ENCODE results near the gene GALNT2. TPM values are rescaled to one million over a fixed set of nuclear protein-coding genes. Genes with fewer than 3 reads are reported as not detected.

The GALNT2 gene
- total and polyA plus RNA-seq, 2 donors (not counting 1 experiment from before 2014, with no cell fraction given) = 19.0 to 184 TPM

DNA sequence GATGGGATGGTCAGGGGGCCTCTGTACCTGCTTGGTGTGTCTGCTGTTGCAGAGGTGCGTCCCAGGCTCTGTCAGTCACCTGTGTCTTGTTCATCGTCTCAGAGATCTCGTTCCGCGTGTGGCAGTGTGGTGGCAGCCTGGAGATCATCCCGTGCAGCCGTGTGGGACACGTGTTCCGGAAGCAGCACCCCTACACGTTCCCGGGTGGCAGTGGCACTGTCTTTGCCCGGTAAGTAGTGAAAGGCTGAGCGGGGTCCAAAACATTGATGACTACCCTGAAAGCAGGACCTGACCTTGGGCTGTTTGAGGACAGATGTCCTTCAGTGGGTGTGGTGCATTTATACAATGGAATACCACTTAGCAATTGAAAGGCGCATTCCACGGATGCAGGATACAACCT is 188.1 kb downstream of the GALNT2 start:
- Histone ChIP-seq H3K36me3 (replicated peaks in 1 of 2; ENCODE audit: control extremely low read depth in 1 of 2, control insufficient read depth in 1 of 2, extremely low read depth in 1 of 2, insufficient read depth in 2 of 2, low read length in 1 of 2) (peaks cover 2 to 36% of the 10 kb centered on the region in 2 experiments), H3K9me3 (ENCODE audit: control extremely low read depth in 1 of 3, control insufficient read depth in 2 of 3, insufficient read depth in 1 of 3, low read length in 2 of 3) (peaks cover 0 to 6% (median 0%) of the 10 kb centered on the region in 3 donors), H3K4me2 (replicated peaks; ENCODE audit: low read depth, low read length, poor library complexity, severe bottlenecking) (no peak overlapping the region), H3K9ac (ENCODE audit: low read length) (no peak overlapping the region), H3K27ac (ENCODE audit: low read length in 2 of 2) (no peak overlapping the region), H2AFZ (ENCODE audit: insufficient read depth, low read depth, low read length, poor library complexity, severe bottlenecking) (no peak overlapping the region), H3K79me2 (ENCODE audit: control insufficient read depth, insufficient read depth, low read length) (no peaks in the 10 kb centered on the region), H3K27me3 (replicated peaks in 1 of 4; ENCODE audit: control extremely low read depth in 1 of 4, control insufficient read depth in 3 of 4, insufficient read depth in 4 of 4, low read length in 3 of 4) (no peaks in the 10 kb centered on the region), H4K20me1 (ENCODE audit: control insufficient read depth, insufficient read depth, low read length, poor library complexity, severe bottlenecking) (no peaks in the 10 kb centered on the region), H3K4me3 (ENCODE audit: control extremely low read depth in 1 of 5, extremely low read depth in 1 of 5, insufficient read depth in 1 of 5, low read depth in 2 of 5, low read length in 4 of 5) (no peak overlapping the region), H3K4me1 (ENCODE audit: control insufficient read depth in 2 of 2, insufficient read depth in 2 of 2, low read length in 2 of 2) (no peaks in the 10 kb centered on the region)
- H3K4me1 Mint-ChIP-seq = peaks cover 13% of the 10 kb centered on the region
- ChIA-PET CTCF (interaction anchor here (1.2 kb wide), 1 partner anchor 51 kb away, joined by 3 read pairs; no protein-coding TSS in a partner anchor), POLR2A (no interaction called here)
- no peak for ATAC-seq (ENCODE audit: low read depth)
- H3K27me3 Mint-ChIP-seq = no peaks in the 10 kb centered on the region
- WGBS (ENCODE audit: insufficient coverage) = 99% methylated on average over 13 of the region's 15 CpGs
- peak overlapping the region; percentile 32 for H3K27ac Mint-ChIP-seq
- no peak for TF ChIP-seq EZH2 (IDR thresholded peaks at IDR 0.05; ENCODE audit: borderline replicate concordance, insufficient read depth, low read depth, low read length, poor library complexity, severe bottlenecking)
- TF ChIP-seq, protein P1, sequence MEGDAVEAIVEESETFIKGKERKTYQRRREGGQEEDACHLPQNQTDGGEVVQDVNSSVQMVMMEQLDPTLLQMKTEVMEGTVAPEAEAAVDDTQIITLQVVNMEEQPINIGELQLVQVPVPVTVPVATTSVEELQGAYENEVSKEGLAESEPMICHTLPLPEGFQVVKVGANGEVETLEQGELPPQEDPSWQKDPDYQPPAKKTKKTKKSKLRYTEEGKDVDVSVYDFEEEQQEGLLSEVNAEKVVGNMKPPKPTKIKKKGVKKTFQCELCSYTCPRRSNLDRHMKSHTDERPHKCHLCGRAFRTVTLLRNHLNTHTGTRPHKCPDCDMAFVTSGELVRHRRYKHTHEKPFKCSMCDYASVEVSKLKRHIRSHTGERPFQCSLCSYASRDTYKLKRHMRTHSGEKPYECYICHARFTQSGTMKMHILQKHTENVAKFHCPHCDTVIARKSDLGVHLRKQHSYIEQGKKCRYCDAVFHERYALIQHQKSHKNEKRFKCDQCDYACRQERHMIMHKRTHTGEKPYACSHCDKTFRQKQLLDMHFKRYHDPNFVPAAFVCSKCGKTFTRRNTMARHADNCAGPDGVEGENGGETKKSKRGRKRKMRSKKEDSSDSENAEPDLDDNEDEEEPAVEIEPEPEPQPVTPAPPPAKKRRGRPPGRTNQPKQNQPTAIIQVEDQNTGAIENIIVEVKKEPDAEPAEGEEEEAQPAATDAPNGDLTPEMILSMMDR (IDR thresholded peaks at IDR 0.05) = no peak
- H3K4me3 Mint-ChIP-seq = no peak overlapping the region
- DNase-seq = no peak
- intact Hi-C loops (cut with micrococcal nuclease) = no loop called here
- H3K9me3 Mint-ChIP-seq (ENCODE audit: insufficient read depth) = no peaks in the 10 kb centered on the region

DNA sequence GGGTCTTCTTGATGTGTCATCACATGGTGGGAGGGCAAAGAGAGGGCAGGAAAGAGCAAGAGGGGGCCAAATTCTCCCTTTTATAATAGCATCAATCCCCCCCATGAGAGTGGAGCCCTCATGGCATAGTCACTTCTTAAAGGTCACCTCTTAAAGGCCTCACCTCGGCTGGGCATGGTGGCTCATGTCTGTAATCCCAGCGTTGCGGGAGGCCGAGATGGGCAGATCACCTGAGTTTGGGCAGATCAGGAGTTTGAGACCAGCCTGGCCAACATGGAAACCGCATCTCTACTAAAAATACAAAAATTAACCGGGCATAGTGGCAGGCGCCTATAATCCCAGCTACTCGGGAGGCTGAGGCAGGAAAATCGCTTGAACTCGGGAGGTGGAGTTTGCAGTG is 189.0 kb downstream of the GALNT2 start:
- Histone ChIP-seq H2AFZ (ENCODE audit: insufficient read depth, low read depth, low read length, poor library complexity, severe bottlenecking) (no peak overlapping the region), H3K27me3 (replicated peaks in 1 of 4; ENCODE audit: control extremely low read depth in 1 of 4, control insufficient read depth in 3 of 4, insufficient read depth in 4 of 4, low read length in 3 of 4) (no peaks in the 10 kb centered on the region), H3K9ac (ENCODE audit: low read length) (no peak overlapping the region), H3K27ac (ENCODE audit: low read length in 2 of 2) (no peak overlapping the region), H3K4me1 (ENCODE audit: control insufficient read depth in 2 of 2, insufficient read depth in 2 of 2, low read length in 2 of 2) (peaks cover 0 to 4% of the 10 kb centered on the region in 2 donors), H3K36me3 (replicated peaks in 1 of 2; ENCODE audit: control extremely low read depth in 1 of 2, control insufficient read depth in 1 of 2, extremely low read depth in 1 of 2, insufficient read depth in 2 of 2, low read length in 1 of 2) (peaks cover 2 to 32% of the 10 kb centered on the region in 2 experiments), H3K9me3 (ENCODE audit: control extremely low read depth in 1 of 3, control insufficient read depth in 2 of 3, insufficient read depth in 1 of 3, low read length in 2 of 3) (peaks cover 0 to 6% (median 0%) of the 10 kb centered on the region in 3 donors), H4K20me1 (ENCODE audit: control insufficient read depth, insufficient read depth, low read length, poor library complexity, severe bottlenecking) (no peaks in the 10 kb centered on the region), H3K4me3 (ENCODE audit: control extremely low read depth in 1 of 5, extremely low read depth in 1 of 5, insufficient read depth in 1 of 5, low read depth in 2 of 5, low read length in 4 of 5) (no peak overlapping the region), H3K4me2 (replicated peaks; ENCODE audit: low read depth, low read length, poor library complexity, severe bottlenecking) (no peak overlapping the region), H3K79me2 (ENCODE audit: control insufficient read depth, insufficient read depth, low read length) (no peaks in the 10 kb centered on the region)
- DNase-seq = no peak
- H3K4me3 Mint-ChIP-seq = no peak overlapping the region
- ChIA-PET CTCF (no interaction called here), POLR2A (no interaction called here)
- no peak for ATAC-seq (ENCODE audit: low read depth)
- no peak overlapping the region for H3K27ac Mint-ChIP-seq
- 75% methylated on average over 4 of the region's 10 CpGs for WGBS (ENCODE audit: insufficient coverage)
- H3K9me3 Mint-ChIP-seq (ENCODE audit: insufficient read depth) = no peaks in the 10 kb centered on the region
- TF ChIP-seq, protein P1 (IDR thresholded peaks at IDR 0.05) = no peak
- no peak for TF ChIP-seq EZH2 (IDR thresholded peaks at IDR 0.05; ENCODE audit: borderline replicate concordance, insufficient read depth, low read depth, low read length, poor library complexity, severe bottlenecking)
- intact Hi-C loops (cut with micrococcal nuclease) = no loop called here
- no peaks in the 10 kb centered on the region for H3K27me3 Mint-ChIP-seq
- H3K4me1 Mint-ChIP-seq = peaks cover 17% of the 10 kb centered on the region
